GM18517 (cell line): ENCODE results near the gene BTG4.

ENCODE experiments used
- ATAC-seq: cut with Tn5 transposase; IDR thresholded peaks from one replicate; pipeline ENCODE4 v1.9.1; 2021; ENCODE audit warnings: mild to moderate bottlenecking, moderate library complexity; ENCODE audit not compliant: unreplicated experiment

Gene BTG4

DNA sequence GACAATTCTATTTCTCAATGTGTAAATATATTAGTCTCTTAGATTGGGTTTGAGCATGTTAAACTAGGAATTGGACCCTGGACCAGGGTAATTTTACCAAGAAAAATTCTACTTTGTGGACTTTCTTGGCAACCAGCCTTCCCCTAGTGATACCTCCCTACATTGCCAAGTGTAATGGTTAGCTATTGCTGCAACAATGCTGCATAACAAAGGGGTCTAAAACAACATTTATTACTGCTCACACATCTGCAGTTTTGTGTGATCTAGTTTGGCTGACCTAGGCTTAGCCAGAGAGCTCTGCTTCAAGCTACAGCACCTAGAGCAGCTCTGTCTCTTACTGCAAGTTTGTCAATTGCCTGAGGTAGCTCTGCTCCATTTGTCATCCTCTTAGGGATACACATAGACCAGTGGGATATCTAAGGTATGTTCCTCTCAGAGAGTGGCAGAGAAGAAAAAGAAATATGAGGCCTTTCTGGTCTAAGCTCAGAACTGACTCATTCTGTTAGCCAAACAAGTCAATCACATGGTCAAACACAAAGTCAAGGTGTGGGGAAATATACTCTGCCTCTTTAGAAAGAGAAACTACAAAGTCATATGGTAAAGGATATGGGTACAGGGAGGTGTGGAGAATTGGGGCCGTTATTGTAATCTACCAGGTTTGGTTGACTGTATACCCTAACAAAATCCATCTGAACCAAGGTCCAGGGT, 26.4 kb upstream of the BTG4 start:
- no peak for ATAC-seq

DNA sequence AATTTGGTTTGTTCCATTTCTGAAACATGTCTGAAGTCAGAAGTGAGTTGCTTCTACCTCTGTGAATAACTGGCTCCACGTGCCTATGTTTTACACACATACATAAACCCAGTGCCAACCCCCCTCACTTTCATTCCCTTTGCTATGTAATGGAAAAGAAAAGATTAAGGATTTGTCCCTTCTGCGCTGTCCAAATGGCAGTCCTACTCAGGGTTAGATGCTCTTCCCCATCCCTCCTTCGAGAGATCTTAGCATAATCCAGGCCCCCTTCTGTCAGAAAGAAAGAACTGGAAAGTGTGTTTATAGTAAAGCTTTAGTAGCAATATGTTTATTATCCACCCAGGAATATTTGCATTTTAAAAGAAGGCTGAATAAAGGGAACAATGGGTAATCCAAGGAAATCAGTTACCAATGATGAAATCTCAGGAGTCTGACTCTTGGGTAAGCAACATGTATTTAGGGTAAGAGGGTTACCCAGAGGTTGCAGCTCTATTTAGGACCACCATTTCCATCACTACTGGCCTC, 25.2 kb upstream of the BTG4 start:
- no peak for ATAC-seq

- no peak for ATAC-seq
Observed at GRCh38 chr11:111535281-111535680, 23.1 kb upstream of the BTG4 start.

- ATAC-seq, result no peak
Observed at GRCh38 chr11:111532365-111532709, 20.2 kb upstream of the BTG4 start.

DNA sequence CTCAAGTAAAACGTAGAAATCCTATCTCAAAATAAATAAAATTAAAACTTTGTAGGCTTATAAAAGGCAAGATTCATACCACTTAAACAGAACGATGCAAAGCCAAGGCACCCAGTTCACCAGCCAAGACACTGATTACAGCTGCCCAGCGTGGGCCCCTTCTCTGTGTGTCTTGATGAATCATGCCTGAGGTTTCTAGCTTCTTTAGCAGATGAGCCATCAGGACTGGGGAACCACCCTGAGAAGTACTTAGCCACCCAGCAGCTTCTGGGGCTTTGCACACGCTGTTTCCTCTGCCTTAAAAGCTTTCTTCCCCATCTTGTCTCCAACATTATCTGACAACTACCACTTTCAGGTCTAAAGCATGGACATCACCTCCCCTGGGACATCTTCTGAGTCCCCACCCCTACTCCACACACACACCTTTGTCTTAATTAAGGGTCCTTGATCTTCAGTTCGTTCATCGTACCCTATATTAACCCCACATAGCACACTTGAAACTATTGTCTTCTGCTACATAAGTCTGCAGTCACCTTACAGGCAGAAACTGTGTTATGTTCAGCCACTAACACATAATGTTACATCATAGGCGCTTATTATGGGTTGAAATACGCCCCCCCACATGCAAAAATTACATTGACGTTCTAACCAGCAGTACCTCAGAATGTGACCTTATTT, 19.6 kb upstream of the BTG4 start:
- ATAC-seq, result peak; percentile 55

DNA sequence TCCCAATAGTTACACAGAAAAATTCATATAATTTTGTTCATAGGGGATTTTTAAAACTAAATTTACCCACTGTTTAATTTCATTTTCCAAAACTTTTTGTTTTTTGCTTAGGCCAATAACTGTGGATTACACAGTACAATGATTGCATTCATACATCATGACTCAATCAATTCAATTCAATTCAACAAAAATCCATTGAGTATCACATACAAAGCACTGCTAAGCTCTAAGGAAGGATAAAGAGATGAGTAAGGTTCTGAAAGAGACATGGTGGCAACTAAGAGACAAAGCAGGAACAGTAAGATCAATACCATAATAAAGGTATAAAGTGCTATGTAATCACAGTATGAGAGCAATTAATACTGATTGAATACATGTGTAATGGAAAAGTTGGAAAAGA, 18.9 kb upstream of the BTG4 start:
- ATAC-seq, result no peak

DNA sequence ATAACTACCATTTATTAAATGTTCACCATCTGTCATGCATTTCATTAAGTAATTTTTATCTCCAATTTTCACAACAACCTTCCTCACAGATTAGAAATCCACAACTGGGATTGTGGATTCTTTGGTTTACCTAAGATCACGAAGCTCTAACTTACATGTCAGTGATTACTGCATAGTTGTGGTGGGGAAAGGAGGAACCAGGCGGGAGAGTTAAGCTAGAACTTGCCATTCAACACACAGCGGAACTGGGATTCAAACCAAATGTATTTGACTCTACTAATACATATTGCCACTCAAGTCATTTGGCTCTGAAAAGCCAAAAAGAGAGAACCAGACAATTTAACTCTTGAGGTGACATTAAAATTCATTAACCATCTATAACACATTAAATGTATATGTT, 17.9 kb upstream of the BTG4 start:
- ATAC-seq, result no peak

GRCh38 chr11:111528557-111528956, 16.4 kb upstream of the BTG4 start:
- ATAC-seq, result no peak

GRCh38 chr11:111527279-111527678, 15.1 kb upstream of the BTG4 start:
- no peak for ATAC-seq

- no peak for ATAC-seq
Observed at GRCh38 chr11:111526501-111526900, 14.3 kb upstream of the BTG4 start.

- no peak for ATAC-seq
Observed at GRCh38 chr11:111525456-111525855, 13.3 kb upstream of the BTG4 start.

DNA sequence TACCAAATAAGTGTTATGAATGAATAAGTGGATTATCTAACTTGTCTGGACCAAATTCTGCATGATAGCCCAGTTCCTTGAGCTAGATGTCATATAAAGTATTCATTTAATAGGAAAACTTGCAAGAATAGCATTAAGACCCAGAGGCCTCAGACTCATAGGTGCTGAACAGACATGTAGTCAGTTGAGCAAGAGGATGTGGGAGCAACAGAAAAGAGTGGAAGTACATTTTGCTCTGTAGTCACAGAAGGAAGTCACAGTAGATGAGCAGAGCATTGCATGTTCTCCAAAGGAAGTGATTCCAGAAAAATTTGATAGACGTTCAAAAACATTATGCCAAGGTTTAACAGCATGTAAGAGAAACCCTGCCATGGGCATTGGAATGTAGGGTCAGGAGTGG, 11.9 kb upstream of the BTG4 start:
- ATAC-seq, result no peak

- ATAC-seq, result no peak
Observed at GRCh38 chr11:111523343-111523742, 11.2 kb upstream of the BTG4 start.

- no peak for ATAC-seq
Observed at GRCh38 chr11:111522426-111522825, 10.2 kb upstream of the BTG4 start.

DNA sequence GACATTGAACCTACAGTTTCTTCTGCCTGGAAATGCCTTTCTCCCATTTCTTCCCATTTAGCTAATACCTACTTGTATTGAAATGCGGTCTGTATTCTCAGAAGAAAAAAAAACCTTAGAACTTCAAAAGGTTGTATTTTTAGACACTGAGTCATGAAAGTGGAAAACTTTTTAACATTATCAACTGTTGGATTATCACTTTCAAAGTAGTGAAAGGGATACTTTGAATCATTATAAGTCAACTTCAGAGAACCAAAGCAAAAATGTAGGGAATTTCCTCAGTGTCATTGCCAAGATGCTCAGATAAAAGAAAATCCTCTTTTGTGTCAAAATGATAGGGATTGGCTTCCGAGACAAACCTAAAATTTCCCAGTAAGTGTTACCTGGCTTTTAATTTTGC, 8.9 kb upstream of the BTG4 start:
- ATAC-seq, result no peak

GRCh38 chr11:111520560-111520959, 8.4 kb upstream of the BTG4 start:
- ATAC-seq, result no peak

DNA sequence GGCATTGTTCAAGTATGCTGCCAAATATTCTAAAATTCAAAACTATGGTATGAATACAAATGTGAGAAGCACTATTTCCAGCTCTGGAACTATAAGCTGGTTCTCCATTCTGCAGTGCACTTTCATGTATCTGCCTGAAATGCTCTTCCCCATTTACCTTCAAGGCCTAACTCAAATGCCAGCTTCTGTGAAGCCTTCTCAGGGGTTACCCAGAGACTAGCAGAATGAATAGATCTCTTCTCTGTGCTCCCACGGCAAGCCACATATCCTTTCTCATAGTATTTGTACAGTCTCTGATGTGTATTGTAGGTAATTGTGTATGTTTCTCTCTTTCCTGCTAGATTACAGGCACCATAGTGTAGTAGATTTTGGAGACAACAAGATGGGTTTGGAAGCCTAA, 6.5 kb upstream of the BTG4 start:
- no peak for ATAC-seq

- no peak for ATAC-seq
Observed at GRCh38 chr11:111515591-111515990, 3.4 kb upstream of the BTG4 start.

- no peak for ATAC-seq
Observed at GRCh38 chr11:111514216-111515031, 2.2 kb upstream of the BTG4 start, which contains the start of gene HOATZ. TSS of gene HOATZ (plus strand) at chr11:111514778. CDS start at chr11:111514785, 7 bp downstream.

GRCh38 chr11:111513240-111513605, 1.0 kb upstream of the BTG4 start:
- no peak for ATAC-seq

GRCh38 chr11:111510311-111510710, 1.9 kb downstream of the BTG4 start:
- no peak for ATAC-seq

DNA sequence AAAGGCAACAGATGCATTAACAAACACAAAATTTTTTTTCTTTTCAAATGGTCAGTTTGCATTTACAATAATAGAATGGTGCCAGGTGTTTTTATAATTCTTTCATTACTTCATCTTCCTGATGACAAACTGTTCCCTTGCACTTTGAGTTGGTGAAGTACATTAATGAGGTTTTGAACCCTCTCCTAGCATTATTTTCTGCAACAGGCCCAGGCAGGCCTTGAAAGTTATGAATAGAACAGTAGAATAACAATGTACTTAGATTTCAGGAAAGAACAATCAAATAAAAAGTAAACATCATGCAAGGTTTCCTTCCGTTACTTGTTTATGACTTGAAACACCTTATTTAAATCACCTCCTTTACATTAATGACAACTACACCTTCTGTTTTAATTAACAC, 9.6 kb downstream of the BTG4 start:
- ATAC-seq, result no peak
